H9 (cell line): ENCODE results near the gene CCDC69. TPM values are rescaled to one million over a fixed set of nuclear protein-coding genes. Genes with fewer than 3 reads are reported as not detected.

ENCODE experiments used
- DNase-seq: peaks from one replicate; pipeline ENCODE4 v3.0.0-alpha.2; 2017
- H2AFZ ChIP-seq: one replicate; pipeline ENCODE4 v1.6.1; 2013; ENCODE audit warnings: mild to moderate bottlenecking, low read length, control low read depth, moderate library complexity
- H2AK5ac ChIP-seq: 2 replicates; pipeline ENCODE4 v1.6.1; 2013; ENCODE audit warnings: low read length, control low read depth, mixed read lengths; ENCODE audit not compliant: insufficient read length
- H2BK120ac ChIP-seq: one replicate; pipeline ENCODE4 v1.6.1; 2013; ENCODE audit warnings: low read depth, mild to moderate bottlenecking, low read length, control low read depth, inconsistent platforms; ENCODE audit not compliant: poor library complexity, severe bottlenecking
- H2BK12ac ChIP-seq: 2 replicates; pipeline ENCODE4 v1.6.1; 2013; ENCODE audit warnings: low read length, control low read depth, mixed read lengths, low read depth; ENCODE audit not compliant: insufficient read length
- H2BK15ac ChIP-seq: 2 replicates; pipeline ENCODE4 v1.6.1; 2013; ENCODE audit warnings: low read depth, low read length, control low read depth
- H2BK20ac ChIP-seq: one replicate; pipeline ENCODE4 v1.6.1; 2013; ENCODE audit warnings: low read depth, mild to moderate bottlenecking, low read length, control low read depth, inconsistent platforms; ENCODE audit not compliant: poor library complexity, severe bottlenecking
- H2BK5ac ChIP-seq: 2 replicates; pipeline ENCODE4 v1.6.1; 2013; ENCODE audit warnings: low read length, control low read depth, mixed read lengths; ENCODE audit not compliant: insufficient read length
- H3K14ac ChIP-seq: 2 replicates; pipeline ENCODE4 v1.6.1; 2013; ENCODE audit warnings: low read length, control low read depth; ENCODE audit not compliant: insufficient read depth
- H3K18ac ChIP-seq: 2 replicates; pipeline ENCODE4 v1.6.1; 2013; ENCODE audit warnings: low read depth, mild to moderate bottlenecking, mixed read lengths, low read length, control low read depth; ENCODE audit not compliant: insufficient read length
- H3K23ac ChIP-seq: 2 replicates; pipeline ENCODE4 v1.6.1; 2013; ENCODE audit warnings: low read length, control low read depth, mixed read lengths, low read depth; ENCODE audit not compliant: insufficient read length
- H3K23me2 ChIP-seq: 2 replicates; pipeline ENCODE4 v1.6.1; 2013; ENCODE audit warnings: low read depth, mild to moderate bottlenecking, mixed read lengths, low read length, control low read depth; ENCODE audit not compliant: insufficient read length, poor library complexity, severe bottlenecking
- H3K27ac ChIP-seq: 2 replicates; pipeline ENCODE4 v1.5.1; 2013; ENCODE audit warnings: low read length, control low read depth, mixed read lengths, low read depth; ENCODE audit not compliant: insufficient read length
- H3K27me3 ChIP-seq: 2 replicates; pipeline ENCODE4 v1.6.1; 2013; ENCODE audit warnings: low read length, control low read depth, inconsistent platforms; ENCODE audit not compliant: insufficient read depth
- H3K4ac ChIP-seq: 2 replicates; pipeline ENCODE4 v1.6.1; 2013; ENCODE audit warnings: low read depth, mild to moderate bottlenecking, control low read depth, inconsistent platforms, low read length, moderate library complexity
- H3K4me1 ChIP-seq: 2 replicates; pipeline ENCODE4 v1.6.1; 2013; ENCODE audit warnings: low read length, control low read depth, inconsistent platforms; ENCODE audit not compliant: insufficient read depth
- H3K4me2 ChIP-seq: 2 replicates; pipeline ENCODE4 v1.6.1; 2013; ENCODE audit warnings: low read length, control low read depth, mixed read lengths; ENCODE audit not compliant: insufficient read length, insufficient read depth
- H3K56ac ChIP-seq: 2 replicates; pipeline ENCODE4 v1.6.1; 2013; ENCODE audit warnings: low read depth, mild to moderate bottlenecking, mixed read lengths, low read length, control low read depth; ENCODE audit not compliant: insufficient read length
- H3K79me1 ChIP-seq: 2 replicates; pipeline ENCODE4 v1.6.1; 2013; ENCODE audit warnings: low read depth, mild to moderate bottlenecking, moderate library complexity, low read length, control low read depth, inconsistent platforms; ENCODE audit not compliant: insufficient read depth, poor library complexity, severe bottlenecking
- H3K79me2 ChIP-seq: 2 replicates; pipeline ENCODE4 v1.6.1; 2013; ENCODE audit warnings: low read length, control low read depth, inconsistent platforms; ENCODE audit not compliant: insufficient read depth
- H3K9ac ChIP-seq: 2 replicates; pipeline ENCODE4 v1.6.1; 2013; ENCODE audit warnings: low read length, control low read depth, mixed read lengths; ENCODE audit not compliant: insufficient read length; ENCODE audit errors: extremely low read depth
- H3K9me3 ChIP-seq: one replicate; pipeline ENCODE4 v1.6.1; 2013; ENCODE audit warnings: low read depth, low read length, inconsistent platforms; ENCODE audit not compliant: control insufficient read depth
- H3T11ph ChIP-seq: one replicate; pipeline ENCODE4 v1.6.1; 2013; ENCODE audit warnings: mild to moderate bottlenecking, low read length, control low read depth, inconsistent platforms
- H4K20me1 ChIP-seq: one replicate; pipeline ENCODE4 v1.6.1; 2013; ENCODE audit not compliant: control insufficient read depth, insufficient read length, insufficient read depth
- H4K5ac ChIP-seq: 2 replicates; pipeline ENCODE4 v1.6.1; 2013; ENCODE audit warnings: low read depth, mild to moderate bottlenecking, mixed read lengths, low read length, control low read depth; ENCODE audit not compliant: insufficient read length
- H4K8ac ChIP-seq: replicated peaks from 2 replicates; pipeline ENCODE4 v1.6.1; 2013; ENCODE audit warnings: low read length, control low read depth, mixed read lengths, low read depth; ENCODE audit not compliant: insufficient read length
- H4K91ac ChIP-seq: 2 replicates; pipeline ENCODE4 v1.6.1; 2013; ENCODE audit warnings: low read depth, mild to moderate bottlenecking, moderate library complexity, mixed read lengths, low read length, control low read depth; ENCODE audit not compliant: insufficient read length
- H3K27ac Mint-ChIP-seq, 3 experiments: 2 replicates in 2 of 3; 3 replicates in 1 of 3; pipeline ENCODE4 v1.8.0; 2020 to 2021; ENCODE audit warnings: mixed read lengths in 3 of 3, mild to moderate bottlenecking in 1 of 3, moderate library complexity in 1 of 3
- H3K27me3 Mint-ChIP-seq: 2 replicates; pipeline ENCODE4 v1.8.0; 2021; ENCODE audit warnings: low read depth, mild to moderate bottlenecking, moderate library complexity, mixed read lengths
- H3K36me3 Mint-ChIP-seq, 3 experiments: 2 replicates in 2 of 3; 3 replicates in 1 of 3; pipeline ENCODE4 v1.8.0; 2020 to 2021; ENCODE audit warnings: low read depth in 3 of 3, mixed read lengths in 3 of 3; ENCODE audit not compliant: insufficient read depth in 1 of 3
- H3K4me1 Mint-ChIP-seq, 2 experiments: 2 replicates each; pipeline ENCODE4 v1.8.0; 2020; ENCODE audit warnings: mixed read lengths in 2 of 2
- H3K4me3 Mint-ChIP-seq, 2 experiments: 2 replicates in 1 of 2; 3 replicates in 1 of 2; pipeline ENCODE4 v1.8.0; 2020 to 2021; ENCODE audit warnings: mild to moderate bottlenecking in 2 of 2, mixed read lengths in 2 of 2, moderate library complexity in 1 of 2
- H3K9me3 Mint-ChIP-seq, 2 experiments: 2 replicates in 1 of 2; 3 replicates in 1 of 2; pipeline ENCODE4 v1.8.0; 2020; ENCODE audit warnings: mild to moderate bottlenecking in 2 of 2, mixed read lengths in 2 of 2, moderate library complexity in 1 of 2
- CTCF ChIP-seq: fragments of 200-600 bp; sonication (generic); conservative IDR thresholded peaks from 3 replicates; pipeline ENCODE4 v1.8.0; 2021; ENCODE audit warnings: antibody characterized with exemption, mild to moderate bottlenecking
- WGBS: extraction: QIAGEN DNeasy Blood & Tissue Kit; methylation state at CpG from one replicate; pipeline ENCODE4 v1.1.7; 2013; ENCODE audit warnings: missing lambda C conversion rate, low lambda C conversion rate, mixed read lengths; ENCODE audit not compliant: insufficient read length; ENCODE audit errors: extremely low coverage; 5-methylcytosine and 5-hydroxymethylcytosine counted together
- total RNA-seq: library from RNA; stranded (reverse); gene quantifications from 2 replicates; pipeline ENCODE4 v1.2.1, GENCODE V29; 2021

CCDC69 gene
- total RNA-seq, 1 experiment from 2014 or later: 5.3 TPM

- Histone ChIP-seq H3T11ph (no peak overlapping the region), H3K79me1 (no peaks in the 10 kb centered on the region), H2BK20ac (no peak overlapping the region), H3K27me3 (no peaks in the 10 kb centered on the region), H4K91ac (no peak overlapping the region), H3K9ac (no peak overlapping the region), H2BK120ac (no peak overlapping the region), H2BK15ac (no peak overlapping the region), H2BK5ac (no peak overlapping the region), H4K5ac (no peak overlapping the region), H4K8ac (no peak overlapping the region), H3K27ac (no peak overlapping the region), H3K4me1 (no peaks in the 10 kb centered on the region), H3K14ac (no peak overlapping the region), H3K79me2 (no peaks in the 10 kb centered on the region), H3K56ac (no peak overlapping the region), H4K20me1 (no peaks in the 10 kb centered on the region), H3K23me2 (no peaks in the 10 kb centered on the region), H2AFZ (no peak overlapping the region), H3K4me2 (no peak overlapping the region), H2BK12ac (no peak overlapping the region), H3K9me3 (no peaks in the 10 kb centered on the region), H3K23ac (no peak overlapping the region), H3K18ac (no peak overlapping the region), H3K4ac (no peak overlapping the region), H2AK5ac (no peak overlapping the region)
- WGBS: no CpG with 5 or more reads among the region's 7 CpGs
- H3K27me3 Mint-ChIP-seq: no peaks in the 10 kb centered on the region
- no peaks in the 10 kb centered on the region for H3K36me3 Mint-ChIP-seq
- no peaks in the 10 kb centered on the region for H3K9me3 Mint-ChIP-seq
- no peak for DNase-seq
- no peak overlapping the region for H3K4me3 Mint-ChIP-seq
- no peak for TF ChIP-seq CTCF
- peaks cover 3 to 7% of the 10 kb centered on the region in 2 experiments; a peak in 2 of 4 replicates for H3K4me1 Mint-ChIP-seq
- no peak overlapping the region for H3K27ac Mint-ChIP-seq
These were observed 24.2 kb downstream of the CCDC69 start for GRCh38 chr5:151199581-151200185.
